ENCODE data around the gene ICAM1.

- TF ChIP-seq POLR2AphosphoS5 (IDR thresholded peaks at IDR 0.05; ENCODE audit: low read depth, low read length) (no peak), CTCF (IDR thresholded peaks at IDR 0.05) (no peak), SIN3A (IDR thresholded peaks at IDR 0.05; ENCODE audit: borderline replicate concordance, insufficient read depth, low read depth, low read length) (no peak)
- TF ChIP-seq, protein P1, sequence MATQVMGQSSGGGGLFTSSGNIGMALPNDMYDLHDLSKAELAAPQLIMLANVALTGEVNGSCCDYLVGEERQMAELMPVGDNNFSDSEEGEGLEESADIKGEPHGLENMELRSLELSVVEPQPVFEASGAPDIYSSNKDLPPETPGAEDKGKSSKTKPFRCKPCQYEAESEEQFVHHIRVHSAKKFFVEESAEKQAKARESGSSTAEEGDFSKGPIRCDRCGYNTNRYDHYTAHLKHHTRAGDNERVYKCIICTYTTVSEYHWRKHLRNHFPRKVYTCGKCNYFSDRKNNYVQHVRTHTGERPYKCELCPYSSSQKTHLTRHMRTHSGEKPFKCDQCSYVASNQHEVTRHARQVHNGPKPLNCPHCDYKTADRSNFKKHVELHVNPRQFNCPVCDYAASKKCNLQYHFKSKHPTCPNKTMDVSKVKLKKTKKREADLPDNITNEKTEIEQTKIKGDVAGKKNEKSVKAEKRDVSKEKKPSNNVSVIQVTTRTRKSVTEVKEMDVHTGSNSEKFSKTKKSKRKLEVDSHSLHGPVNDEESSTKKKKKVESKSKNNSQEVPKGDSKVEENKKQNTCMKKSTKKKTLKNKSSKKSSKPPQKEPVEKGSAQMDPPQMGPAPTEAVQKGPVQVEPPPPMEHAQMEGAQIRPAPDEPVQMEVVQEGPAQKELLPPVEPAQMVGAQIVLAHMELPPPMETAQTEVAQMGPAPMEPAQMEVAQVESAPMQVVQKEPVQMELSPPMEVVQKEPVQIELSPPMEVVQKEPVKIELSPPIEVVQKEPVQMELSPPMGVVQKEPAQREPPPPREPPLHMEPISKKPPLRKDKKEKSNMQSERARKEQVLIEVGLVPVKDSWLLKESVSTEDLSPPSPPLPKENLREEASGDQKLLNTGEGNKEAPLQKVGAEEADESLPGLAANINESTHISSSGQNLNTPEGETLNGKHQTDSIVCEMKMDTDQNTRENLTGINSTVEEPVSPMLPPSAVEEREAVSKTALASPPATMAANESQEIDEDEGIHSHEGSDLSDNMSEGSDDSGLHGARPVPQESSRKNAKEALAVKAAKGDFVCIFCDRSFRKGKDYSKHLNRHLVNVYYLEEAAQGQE (IDR thresholded peaks at IDR 0.05; ENCODE audit: insufficient read depth in 1 of 2, low read depth in 2 of 2, low read length in 1 of 2) = no peak
Measured at GRCh38 chr19:10279737-10280442, 9.0 kb downstream of the ICAM1 start.

All from Panc1 (cell line).